HFF-Myc (cell line): Measurements from ENCODE around the gene NR2C2.

Experiments used
- DNase-seq: peaks from one replicate; pipeline ENCODE4 v3.0.0-alpha.2; 2011; ENCODE audit warnings: low read depth; ENCODE audit errors: extremely low read depth
- H3K4me3 ChIP-seq: replicated peaks from 2 replicates; pipeline ENCODE4 v1.5.1; 2011; ENCODE audit warnings: low read depth, mild to moderate bottlenecking, control low read depth, low read length
- TF ChIP-seq, protein P1 (sequence below): IDR thresholded peaks from 2 replicates; pipeline ENCODE4 v1.5.1; 2012; ENCODE audit warnings: mild to moderate bottlenecking, low read depth, low read length, control low read depth; ENCODE audit errors: missing control alignments

The NR2C2 gene

DNA sequence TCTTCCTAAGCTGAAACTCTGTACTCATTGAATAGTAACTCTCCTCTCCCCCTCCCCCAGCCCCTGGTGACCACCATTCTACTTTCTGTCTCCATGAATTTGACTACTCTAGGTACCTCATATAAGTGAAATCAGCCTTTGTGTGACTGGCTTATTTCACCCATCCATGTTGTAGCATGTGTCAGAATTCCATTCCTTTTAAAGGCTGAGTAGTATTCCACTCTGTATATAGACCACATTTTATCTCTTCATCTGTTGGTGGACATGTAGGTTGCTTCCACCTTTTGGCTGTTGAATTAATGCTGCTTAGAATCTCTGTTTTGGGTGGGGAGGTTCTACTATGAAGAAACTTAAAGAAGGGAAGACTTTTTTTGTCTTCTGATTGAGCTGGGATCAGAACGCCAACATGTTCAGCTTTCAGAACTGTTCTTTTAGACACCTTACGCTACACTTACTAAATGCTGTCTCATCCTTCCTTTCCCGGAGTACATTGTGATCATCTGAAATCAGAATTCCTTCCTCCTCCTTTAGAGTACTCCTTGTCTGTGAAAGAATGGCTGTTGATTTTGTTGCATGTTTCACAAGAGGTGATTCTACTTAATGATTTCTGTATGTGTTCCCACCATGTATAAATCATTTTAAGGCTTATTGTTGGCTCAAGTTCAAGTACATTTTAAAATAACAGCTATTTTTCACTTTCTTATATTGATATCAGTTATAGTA, 67.4 kb downstream of the NR2C2 start:
- no peak overlapping the region for H3K4me3 ChIP-seq
- no peak for DNase-seq
- TF ChIP-seq, protein P1, sequence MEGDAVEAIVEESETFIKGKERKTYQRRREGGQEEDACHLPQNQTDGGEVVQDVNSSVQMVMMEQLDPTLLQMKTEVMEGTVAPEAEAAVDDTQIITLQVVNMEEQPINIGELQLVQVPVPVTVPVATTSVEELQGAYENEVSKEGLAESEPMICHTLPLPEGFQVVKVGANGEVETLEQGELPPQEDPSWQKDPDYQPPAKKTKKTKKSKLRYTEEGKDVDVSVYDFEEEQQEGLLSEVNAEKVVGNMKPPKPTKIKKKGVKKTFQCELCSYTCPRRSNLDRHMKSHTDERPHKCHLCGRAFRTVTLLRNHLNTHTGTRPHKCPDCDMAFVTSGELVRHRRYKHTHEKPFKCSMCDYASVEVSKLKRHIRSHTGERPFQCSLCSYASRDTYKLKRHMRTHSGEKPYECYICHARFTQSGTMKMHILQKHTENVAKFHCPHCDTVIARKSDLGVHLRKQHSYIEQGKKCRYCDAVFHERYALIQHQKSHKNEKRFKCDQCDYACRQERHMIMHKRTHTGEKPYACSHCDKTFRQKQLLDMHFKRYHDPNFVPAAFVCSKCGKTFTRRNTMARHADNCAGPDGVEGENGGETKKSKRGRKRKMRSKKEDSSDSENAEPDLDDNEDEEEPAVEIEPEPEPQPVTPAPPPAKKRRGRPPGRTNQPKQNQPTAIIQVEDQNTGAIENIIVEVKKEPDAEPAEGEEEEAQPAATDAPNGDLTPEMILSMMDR = no peak

DNA sequence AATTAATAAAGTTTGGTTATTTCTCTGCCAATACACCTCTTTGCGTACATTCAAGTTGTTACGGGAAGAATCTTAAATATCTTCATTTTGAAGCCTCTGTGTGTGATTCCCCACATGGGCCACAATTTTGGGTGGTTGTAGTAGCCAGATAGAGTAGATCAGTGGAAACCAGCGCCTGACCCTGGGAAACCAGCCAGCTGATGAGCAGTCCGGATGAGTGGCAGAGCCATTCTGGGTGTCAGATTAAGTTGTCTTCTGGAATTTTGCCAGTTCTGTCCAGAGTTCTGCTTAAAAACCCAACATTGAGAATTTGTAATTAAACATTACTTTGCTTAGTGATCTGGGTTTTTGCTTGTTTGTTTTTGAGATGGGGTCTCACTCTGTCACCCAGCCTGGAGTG, 68.1 kb downstream of the NR2C2 start:
- TF ChIP-seq, protein P1 = no peak
- no peak for DNase-seq
- H3K4me3 ChIP-seq = no peak overlapping the region

DNA sequence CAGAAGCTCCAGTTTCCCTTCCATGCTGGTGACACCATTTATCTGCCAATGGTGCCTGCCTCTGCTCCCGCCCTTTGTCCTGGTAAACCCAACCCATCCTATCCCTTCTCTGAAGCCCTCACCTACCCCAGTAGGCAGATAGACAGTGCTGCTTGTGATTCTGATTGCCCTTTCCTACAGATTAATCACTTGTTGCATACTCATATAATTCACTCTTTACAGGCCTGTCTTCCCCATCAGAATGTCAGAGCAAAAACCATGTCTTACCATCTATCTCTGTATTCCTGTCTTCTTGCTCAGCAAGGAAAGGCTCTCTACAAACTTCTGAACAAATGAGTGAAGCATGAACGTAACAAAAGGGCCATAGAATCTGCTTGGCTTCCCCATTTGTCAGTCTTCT, 69.8 kb downstream of the NR2C2 start:
- no peak overlapping the region for H3K4me3 ChIP-seq
- TF ChIP-seq, protein P1 = no peak
- no peak for DNase-seq

DNA sequence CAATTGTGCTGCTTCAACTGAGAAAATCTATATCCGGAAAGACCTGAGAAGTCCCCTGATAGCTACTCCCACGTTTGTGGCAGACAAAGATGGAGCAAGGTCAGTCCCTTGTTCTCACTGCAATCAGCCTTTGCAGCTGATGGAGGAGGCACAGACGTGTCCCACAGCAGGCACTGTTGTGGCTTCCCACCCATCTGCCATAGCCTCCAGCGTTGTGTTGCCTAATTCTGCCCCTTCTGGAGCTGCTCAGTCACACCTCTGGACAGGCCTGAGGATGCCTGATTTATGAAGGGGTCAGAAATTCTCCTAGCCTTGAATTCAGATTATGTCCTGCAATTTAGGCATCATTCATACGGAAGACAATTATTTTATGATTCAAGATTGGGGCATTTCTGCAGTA, 75.9 kb downstream of the NR2C2 start:
- TF ChIP-seq, protein P1 = no peak
- no peak overlapping the region for H3K4me3 ChIP-seq
- no peak for DNase-seq

DNA sequence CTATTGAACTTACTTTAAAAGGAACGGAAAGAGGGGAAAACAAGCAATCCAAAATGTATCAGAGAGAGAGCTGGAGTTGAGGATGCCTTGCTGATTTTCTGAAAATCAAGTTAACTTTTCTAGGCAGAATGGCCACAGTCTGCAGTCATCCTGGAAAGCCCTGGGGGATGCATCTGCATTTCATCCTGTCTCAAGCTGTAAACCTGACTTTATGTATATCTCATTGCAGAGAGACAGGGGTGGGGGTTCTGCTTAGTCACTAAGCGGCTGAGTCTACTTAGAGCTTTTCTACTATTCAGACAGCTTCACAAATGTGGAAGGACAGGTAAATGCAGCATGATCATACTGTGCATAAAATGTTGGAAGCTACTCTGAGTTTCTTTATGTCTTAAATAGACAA, 76.3 kb downstream of the NR2C2 start:
- no peak overlapping the region for H3K4me3 ChIP-seq
- no peak for DNase-seq
- TF ChIP-seq, protein P1 = no peak

DNA sequence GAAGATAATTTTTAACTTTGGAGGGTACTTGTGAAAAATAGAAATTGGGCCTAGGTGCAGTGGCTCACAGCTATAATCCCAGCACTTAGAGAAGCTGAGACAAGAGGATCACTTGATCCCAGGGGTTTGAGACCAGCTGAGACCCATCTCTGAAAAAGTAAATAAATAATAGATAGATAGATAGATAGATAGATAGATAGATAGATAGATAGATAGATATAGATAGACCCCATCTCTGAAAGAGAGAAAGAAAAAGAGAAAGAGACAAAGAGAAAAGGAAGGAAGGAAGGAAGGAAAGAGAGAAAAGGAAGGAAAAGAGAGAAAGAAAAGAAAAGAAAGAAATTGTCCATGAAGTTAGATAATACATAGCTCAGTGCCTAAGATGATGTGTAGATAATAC, 82.2 kb downstream of the NR2C2 start:
- TF ChIP-seq, protein P1 = no peak
- DNase-seq = no peak
- H3K4me3 ChIP-seq = no peak overlapping the region

DNA sequence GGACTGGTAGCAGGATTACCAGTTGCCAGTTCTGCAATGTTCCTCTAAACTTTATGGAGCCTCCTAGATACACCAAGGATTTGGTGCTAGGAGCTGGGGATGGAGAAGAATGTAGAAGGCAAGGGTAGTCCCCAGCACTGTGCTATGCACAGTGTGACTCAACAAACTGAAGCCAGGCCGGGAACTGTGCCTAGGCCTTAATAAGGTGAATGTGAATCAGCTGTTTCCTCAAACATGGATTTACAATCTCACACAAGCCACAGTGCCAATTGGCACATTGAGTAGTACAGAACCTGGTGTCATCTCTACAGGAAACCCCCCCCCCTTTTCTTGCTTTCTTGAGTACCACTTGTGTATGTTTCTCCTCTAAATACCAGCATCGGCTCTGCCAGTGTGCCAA, 85.3 kb downstream of the NR2C2 start:
- no peak overlapping the region for H3K4me3 ChIP-seq
- TF ChIP-seq, protein P1 = no peak
- no peak for DNase-seq
